ENCODE data around the gene FAM181B.
A peak's percentile ranks its signal among the peaks of the same experiment; 100 is the strongest.

FAM181B gene

DNA sequence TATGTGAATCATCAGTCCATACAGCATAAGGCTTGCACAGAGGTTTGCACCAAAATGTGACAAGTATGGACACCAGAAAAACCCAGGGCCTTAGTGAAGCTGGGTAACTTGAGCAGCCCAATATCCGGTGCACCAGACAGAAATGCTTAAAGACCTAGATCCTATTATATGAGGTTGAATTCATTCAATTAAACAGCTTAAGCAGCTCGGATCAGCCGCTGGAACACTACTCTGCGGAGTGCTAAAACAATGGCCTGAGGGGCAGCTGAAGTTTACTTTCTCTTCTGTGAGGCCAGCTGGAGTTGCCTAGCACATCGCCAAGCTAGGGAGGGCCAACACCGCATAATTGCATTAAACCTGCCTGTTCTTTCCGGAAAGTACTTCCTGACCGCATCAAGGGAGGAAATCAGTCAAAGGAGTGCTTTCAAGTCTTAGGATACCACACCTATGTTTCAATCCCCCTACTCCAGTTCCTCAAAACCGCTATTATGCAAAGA lies 17.0 kb upstream of the FAM181B start:
- Histone ChIP-seq H3K4me3 (no peak overlapping the region), H3K27ac (no peak overlapping the region), H3K36me3 (ENCODE audit: insufficient read depth, low read length) (no peaks in the 10 kb centered on the region), H3K9me3 (ENCODE audit: low read depth, low read length) (no peaks in the 10 kb centered on the region), H3K9ac (ENCODE audit: insufficient read length) (no peak overlapping the region)
- no peak for DNase-seq (ENCODE audit: low read depth, low spot score)
- TF ChIP-seq EZH2 (IDR thresholded peaks at IDR 0.05) (no peak), POLR2AphosphoS5 (IDR thresholded peaks at IDR 0.05; ENCODE audit: borderline replicate concordance, low read depth, low read length) (no peak), FOXP2 (optimal IDR thresholded peaks at IDR 0.05; ENCODE audit: control extremely low read depth, extremely low read length, insufficient read depth) (no peak)

DNA sequence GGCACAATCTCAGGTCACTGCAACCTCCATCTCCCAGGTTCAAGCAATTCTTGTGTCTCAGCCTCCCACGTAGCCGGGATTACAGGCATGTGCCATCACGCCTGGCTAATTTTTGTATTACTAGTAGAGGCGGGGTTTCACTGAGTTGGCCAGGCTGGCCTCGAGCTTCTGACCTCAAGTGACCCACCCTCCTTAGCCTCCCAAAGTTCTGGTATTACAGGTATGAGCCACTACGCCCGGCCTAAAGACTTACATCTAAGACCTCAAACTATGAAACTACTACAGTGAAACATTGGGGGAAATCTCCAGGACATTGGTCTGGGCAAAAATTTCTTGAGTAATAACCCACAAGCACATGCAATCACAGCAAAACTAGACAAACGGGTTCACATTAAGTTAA lies 13.8 kb upstream of the FAM181B start:
- H3K27ac ChIP-seq, result no peak overlapping the region
- H3K36me3 ChIP-seq (ENCODE audit: insufficient read depth, low read length), result no peaks in the 10 kb centered on the region
- DNase-seq (ENCODE audit: low read depth, low spot score), result no peak
- H3K9ac ChIP-seq (ENCODE audit: insufficient read length), result no peak overlapping the region
- H3K9me3 ChIP-seq (ENCODE audit: low read depth, low read length), result no peaks in the 10 kb centered on the region
- no peak overlapping the region for H3K4me3 ChIP-seq
- TF ChIP-seq EZH2 (IDR thresholded peaks at IDR 0.05), result no peak
- TF ChIP-seq POLR2AphosphoS5 (IDR thresholded peaks at IDR 0.05; ENCODE audit: borderline replicate concordance, low read depth, low read length), result no peak
- no peak for TF ChIP-seq FOXP2 (optimal IDR thresholded peaks at IDR 0.05; ENCODE audit: control extremely low read depth, extremely low read length, insufficient read depth)

DNA sequence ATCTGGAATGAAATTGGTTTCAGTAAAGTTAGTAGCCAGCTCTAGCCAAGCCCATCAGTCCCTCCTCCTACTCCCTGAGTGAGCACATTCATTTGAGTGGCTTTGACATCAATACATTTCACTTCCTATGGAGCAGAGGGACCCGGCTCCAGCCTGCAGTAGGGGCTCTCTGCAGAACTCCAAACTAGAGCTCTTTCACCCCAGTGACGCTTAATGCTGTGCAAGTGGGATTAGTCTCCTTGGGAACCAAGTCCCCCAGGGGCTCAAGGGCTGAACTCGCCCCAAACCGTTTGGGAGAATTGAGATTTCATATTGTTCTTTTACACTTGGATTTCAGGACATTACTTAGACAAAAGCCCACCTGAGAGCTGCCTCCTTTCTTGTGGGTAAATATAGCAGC lies 4.4 kb upstream of the FAM181B start:
- Histone ChIP-seq H3K4me3 (0 out of 2 replicates have a peak overlapping the region, but pooled peaks have one; percentile 9), H3K9me3 (ENCODE audit: low read depth, low read length) (no peaks in the 10 kb centered on the region), H3K27ac (no peak overlapping the region), H3K36me3 (ENCODE audit: insufficient read depth, low read length) (no peaks in the 10 kb centered on the region), H3K9ac (ENCODE audit: insufficient read length) (no peak overlapping the region)
- DNase-seq (ENCODE audit: low read depth, low spot score), result no peak
- no peak for TF ChIP-seq POLR2AphosphoS5 (IDR thresholded peaks at IDR 0.05; ENCODE audit: borderline replicate concordance, low read depth, low read length)
- TF ChIP-seq EZH2 (IDR thresholded peaks at IDR 0.05), result no peak
- no peak for TF ChIP-seq FOXP2 (optimal IDR thresholded peaks at IDR 0.05; ENCODE audit: control extremely low read depth, extremely low read length, insufficient read depth)

DNA sequence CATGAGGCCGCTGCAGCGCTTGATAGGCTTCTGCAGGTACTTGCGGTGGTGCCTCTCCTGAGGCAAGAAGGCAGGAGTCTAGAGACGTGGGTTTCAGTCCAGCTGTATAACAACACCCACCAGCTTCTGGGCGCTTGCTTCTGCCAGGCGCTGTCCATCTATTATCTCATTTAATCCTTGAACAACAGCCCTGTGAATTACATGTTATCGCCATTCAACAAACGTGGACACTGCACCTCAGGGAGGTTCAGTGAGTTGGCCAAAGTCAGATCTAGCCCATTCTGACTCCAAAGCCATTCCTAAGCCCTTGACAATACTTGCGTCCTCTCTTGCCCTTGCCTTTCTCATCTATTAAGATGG lies 436 bp upstream of the FAM181B start:
- Histone ChIP-seq H3K9me3 (ENCODE audit: low read depth, low read length) (no peaks in the 10 kb centered on the region), H3K27ac (no peak overlapping the region), H3K36me3 (ENCODE audit: insufficient read depth, low read length) (no peaks in the 10 kb centered on the region), H3K4me3 (peak overlapping the region; percentile 84), H3K9ac (ENCODE audit: insufficient read length) (no peak overlapping the region)
- no peak for TF ChIP-seq FOXP2 (optimal IDR thresholded peaks at IDR 0.05; ENCODE audit: control extremely low read depth, extremely low read length, insufficient read depth)
- TF ChIP-seq EZH2 (IDR thresholded peaks at IDR 0.05), result no peak
- TF ChIP-seq POLR2AphosphoS5 (IDR thresholded peaks at IDR 0.05; ENCODE audit: borderline replicate concordance, low read depth, low read length), result no peak
- DNase-seq (ENCODE audit: low read depth, low spot score), result no peak

DNA sequence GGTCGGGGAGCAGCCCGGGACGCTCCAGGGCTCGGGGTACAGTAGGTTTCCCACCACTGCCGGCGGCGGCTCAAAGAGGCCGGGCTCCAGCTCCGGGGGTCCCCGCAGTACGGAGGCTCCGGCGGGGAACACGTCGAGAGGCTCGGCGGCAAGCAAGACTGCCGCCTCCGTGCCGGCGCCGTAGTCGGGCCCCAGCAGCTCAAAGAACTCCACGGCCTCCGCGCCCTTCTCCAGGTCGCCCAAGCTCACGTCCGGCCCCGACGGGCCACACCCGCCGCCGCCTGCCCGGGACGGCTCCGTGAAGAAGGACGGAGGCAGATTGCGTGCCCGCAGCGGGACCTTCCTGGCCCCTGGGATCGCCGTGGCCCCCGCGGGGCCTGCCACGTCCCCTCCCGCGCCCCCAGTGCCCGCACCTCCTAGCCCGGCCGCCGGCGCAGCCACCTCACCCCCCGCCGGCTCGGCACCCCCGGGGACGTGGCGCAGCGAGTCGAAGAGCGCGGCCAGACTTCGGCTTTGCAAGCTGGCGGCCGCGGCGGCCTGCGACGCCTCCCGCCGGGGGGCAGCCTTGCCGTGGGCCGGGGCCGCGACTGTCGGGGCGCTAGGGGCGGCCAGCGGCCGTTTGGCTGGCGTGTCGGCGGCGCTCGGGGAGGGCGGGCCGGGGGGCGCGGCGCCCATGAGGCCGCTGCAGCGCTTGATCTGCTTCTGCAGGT lies 775 bp downstream of the FAM181B start:
- Histone ChIP-seq H3K36me3 (ENCODE audit: insufficient read depth, low read length) (no peaks in the 10 kb centered on the region), H3K9ac (ENCODE audit: insufficient read length) (peak overlapping the region; percentile 79), H3K4me3 (peak overlapping the region; percentile 84), H3K9me3 (ENCODE audit: low read depth, low read length) (no peaks in the 10 kb centered on the region), H3K27ac (no peak overlapping the region)
- TF ChIP-seq EZH2 (IDR thresholded peaks at IDR 0.05), result peak; percentile 60
- no peak for TF ChIP-seq FOXP2 (optimal IDR thresholded peaks at IDR 0.05; ENCODE audit: control extremely low read depth, extremely low read length, insufficient read depth)
- TF ChIP-seq POLR2AphosphoS5 (IDR thresholded peaks at IDR 0.05; ENCODE audit: borderline replicate concordance, low read depth, low read length), result no peak
- DNase-seq (ENCODE audit: low read depth, low spot score), result no peak

DNA sequence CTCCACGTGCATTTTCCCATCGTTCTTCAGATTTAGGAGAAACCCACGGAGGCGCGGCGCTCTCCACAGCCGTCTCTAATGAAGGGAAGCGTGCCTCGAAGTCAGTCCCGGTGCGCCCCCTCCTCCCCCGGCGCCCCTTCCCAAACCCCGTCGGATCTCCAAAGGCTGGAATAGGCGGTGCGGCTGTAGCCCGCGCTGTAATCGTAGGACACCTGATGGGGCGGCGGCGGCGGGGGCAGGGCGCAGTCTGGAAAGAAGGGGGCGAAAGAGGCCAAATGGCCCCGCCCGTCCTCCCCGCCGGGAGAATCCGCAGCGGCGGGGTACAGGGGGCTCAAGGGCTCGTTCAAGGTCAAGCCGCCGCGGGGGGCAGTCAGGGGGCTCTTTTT lies 1.3 kb downstream of the FAM181B start:
- DNase-seq (ENCODE audit: low read depth, low spot score), result no peak
- Histone ChIP-seq H3K36me3 (ENCODE audit: insufficient read depth, low read length) (no peaks in the 10 kb centered on the region), H3K4me3 (peak overlapping the region; percentile 84), H3K9ac (ENCODE audit: insufficient read length) (peak overlapping the region; percentile 79), H3K9me3 (ENCODE audit: low read depth, low read length) (no peaks in the 10 kb centered on the region), H3K27ac (no peak overlapping the region)
- TF ChIP-seq POLR2AphosphoS5 (IDR thresholded peaks at IDR 0.05; ENCODE audit: borderline replicate concordance, low read depth, low read length) (no peak), EZH2 (IDR thresholded peaks at IDR 0.05) (peak; percentile 93)

DNA sequence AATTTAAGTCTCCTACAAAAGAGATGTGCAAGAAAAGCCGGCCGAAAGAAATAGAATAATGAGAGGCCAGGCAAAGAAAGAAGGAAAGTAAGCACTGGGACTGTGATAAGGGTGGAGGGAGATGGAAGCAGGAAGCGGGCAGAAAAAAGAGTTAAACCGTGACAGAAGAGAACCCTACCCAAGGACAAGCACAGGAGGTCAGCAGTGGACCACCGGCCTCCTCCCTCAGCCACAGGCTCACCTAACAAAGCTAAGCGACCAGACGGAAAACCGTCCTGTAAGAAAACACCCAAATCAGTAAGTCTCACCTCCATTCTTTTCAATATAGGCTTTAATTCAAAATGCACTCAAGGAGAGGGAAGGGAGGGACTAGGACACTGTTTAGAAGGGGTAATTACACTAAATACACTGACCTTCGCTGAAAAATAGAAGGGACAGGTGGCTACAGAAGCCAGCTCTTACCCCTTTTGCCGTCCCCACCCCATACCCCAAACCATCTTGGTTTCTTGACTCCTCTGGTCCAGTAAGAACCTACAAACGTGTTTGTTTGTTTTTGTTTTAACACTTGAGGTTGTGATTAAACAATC lies 1.9 kb downstream of the FAM181B start:
- no peak for DNase-seq (ENCODE audit: low read depth, low spot score)
- TF ChIP-seq EZH2 (IDR thresholded peaks at IDR 0.05) (no peak), FOXP2 (optimal IDR thresholded peaks at IDR 0.05; ENCODE audit: control extremely low read depth, extremely low read length, insufficient read depth) (no peak), POLR2AphosphoS5 (IDR thresholded peaks at IDR 0.05; ENCODE audit: borderline replicate concordance, low read depth, low read length) (no peak)
- Histone ChIP-seq H3K36me3 (ENCODE audit: insufficient read depth, low read length) (no peaks in the 10 kb centered on the region), H3K27ac (no peak overlapping the region), H3K4me3 (peak overlapping the region; percentile 84), H3K9me3 (ENCODE audit: low read depth, low read length) (no peaks in the 10 kb centered on the region), H3K9ac (ENCODE audit: insufficient read length) (peak overlapping the region; percentile 79)

DNA sequence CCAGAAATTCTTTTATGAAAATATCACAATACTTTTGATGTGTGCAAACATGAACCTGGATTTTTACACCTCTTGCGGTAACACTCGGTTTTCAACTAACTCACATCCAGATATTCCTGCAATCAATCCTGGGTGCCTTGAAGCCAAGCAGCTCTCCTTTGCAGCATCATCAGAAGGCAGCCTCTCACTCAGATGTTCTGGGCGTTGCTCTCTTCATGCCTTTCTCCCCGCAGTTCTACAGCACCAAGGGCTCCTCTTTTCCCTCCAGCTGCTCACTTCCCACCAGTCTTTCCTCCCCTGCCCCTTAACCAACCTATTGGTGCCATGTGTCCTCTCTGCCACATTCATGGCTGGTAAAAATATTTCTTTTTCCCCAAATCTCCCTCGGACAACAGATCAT lies 2.9 kb downstream of the FAM181B start:
- Histone ChIP-seq H3K27ac (no peak overlapping the region), H3K9ac (ENCODE audit: insufficient read length) (peak overlapping the region; percentile 42), H3K4me3 (peak overlapping the region; percentile 84), H3K9me3 (ENCODE audit: low read depth, low read length) (no peaks in the 10 kb centered on the region), H3K36me3 (ENCODE audit: insufficient read depth, low read length) (no peaks in the 10 kb centered on the region)
- TF ChIP-seq POLR2AphosphoS5 (IDR thresholded peaks at IDR 0.05; ENCODE audit: borderline replicate concordance, low read depth, low read length), result no peak
- no peak for DNase-seq (ENCODE audit: low read depth, low spot score)

Measured in SK-N-MC (cell line).